MCF 10A (cell line): ENCODE measurements around the gene HIRIP3. TPM values are rescaled to one million over a fixed set of nuclear protein-coding genes. Genes with fewer than 3 reads are reported as not detected.

Source experiments
- BruUV-seq: library from RNA; stranded (reverse); fragments of 400-500 nt; replicated peaks from 2 replicates; lab custom pipeline; 2021; lab: Mats Ljungman, UMichigan
- CTCF ChIA-PET: fragments of 300-600 bp; sonication (Branson Sonifier 250); formaldehyde crosslinking; extraction: SDS; loops from one replicate; lab custom pipeline; 2021; ENCODE audit warnings: antibody characterized with exemption, inconsistent platforms; lab: Yijun Ruan, JAX
- POLR2A ChIA-PET: fragments of 300-600, 350-650 bp; sonication (Branson Sonifier 250); formaldehyde crosslinking; extraction: SDS; loops from one replicate; lab custom pipeline; 2020; ENCODE audit warnings: antibody characterized with exemption, inconsistent platforms; lab: Yijun Ruan, JAX
- DNase-seq: peaks from one replicate; pipeline ENCODE4 v3.0.0-alpha.2; 2018; ENCODE audit not compliant: unreplicated experiment
- H3K27ac Mint-ChIP-seq: one replicate; pipeline ENCODE4 v1.8.0; 2022; ENCODE audit warnings: mild to moderate bottlenecking, low read depth, mixed read lengths; ENCODE audit not compliant: unreplicated experiment
- H3K27me3 Mint-ChIP-seq: one replicate; pipeline ENCODE4 v1.8.0; 2022; ENCODE audit warnings: mixed read lengths; ENCODE audit not compliant: insufficient read depth, unreplicated experiment
- H3K36me3 Mint-ChIP-seq: one replicate; pipeline ENCODE4 v1.8.0; 2022; ENCODE audit warnings: mild to moderate bottlenecking, moderate library complexity, mixed read lengths; ENCODE audit not compliant: insufficient read depth, unreplicated experiment
- H3K4me1 Mint-ChIP-seq: one replicate; pipeline ENCODE4 v1.8.0; 2022; ENCODE audit warnings: mixed read lengths; ENCODE audit not compliant: insufficient read depth, unreplicated experiment
- H3K4me3 Mint-ChIP-seq: one replicate; pipeline ENCODE4 v1.8.0; 2022; ENCODE audit warnings: mild to moderate bottlenecking, moderate library complexity, mixed read lengths; ENCODE audit not compliant: unreplicated experiment
- H3K9me3 Mint-ChIP-seq: one replicate; pipeline ENCODE4 v1.8.0; 2022; ENCODE audit warnings: mixed read lengths; ENCODE audit not compliant: unreplicated experiment
- CTCF ChIP-seq: fragments of 200-600 bp; IDR thresholded peaks from one replicate; pipeline ENCODE4 v1.8.0; 2022; ENCODE audit warnings: antibody characterized with exemption, mild to moderate bottlenecking; ENCODE audit not compliant: unreplicated experiment
- intact Hi-C: fragments of 100-400 bp; cut with micrococcal nuclease; formaldehyde crosslinking; loops from 2 replicates; pipeline ENCODE4 v1.14.1; 2022
- total RNA-seq: library from RNA; stranded (reverse); gene quantifications from 2 replicates; pipeline ENCODE4 v1.2.3, GENCODE V29; 2022

HIRIP3 gene
- total RNA-seq, 1 experiment from 2014 or later: 20.7 TPM

GRCh38 chr16:30011714-30012504, 16.5 kb upstream of the HIRIP3 start:
- DNase-seq: no peak
- ChIA-PET CTCF (interaction anchor here (0.6 kb wide), 1 partner anchor 163 kb away, joined by 4 read pairs; no protein-coding TSS in a partner anchor), POLR2A (no interaction called here)
- Mint-ChIP-seq H3K4me1 (no peaks in the 10 kb centered on the region), H3K9me3 (no peaks in the 10 kb centered on the region), H3K27me3 (peaks cover 27% of the 10 kb centered on the region), H3K27ac (no peak overlapping the region), H3K4me3 (peak overlapping the region; percentile 48), H3K36me3 (peaks cover 6% of the 10 kb centered on the region)
- no TSS peak for BruUV-seq
- intact Hi-C loops: no loop called here
- no peak for TF ChIP-seq CTCF

- intact Hi-C loops: no loop called here
- BruUV-seq: no TSS peak
- Mint-ChIP-seq H3K27me3 (peaks cover 27% of the 10 kb centered on the region), H3K9me3 (no peaks in the 10 kb centered on the region), H3K4me3 (peak within 1 kb of the TSS; percentile 48), H3K27ac (no peak within 1 kb of the TSS), H3K4me1 (no peaks in the 10 kb centered on the region), H3K36me3 (peaks cover 6% of the 10 kb centered on the region)
- no peak for DNase-seq
- POLR2A ChIA-PET: no interaction called here
- TF ChIP-seq CTCF: no peak
- CTCF ChIA-PET: no interaction called here
Observed at GRCh38 chr16:30010844-30011713, 15.7 kb upstream of the HIRIP3 start, which contains the start of gene DOC2A. Gene DOC2A (minus strand): TSS chr16:30011027. CDS start chr16:30010222, 805 bp downstream.

- TF ChIP-seq CTCF: no peak
- ChIA-PET CTCF (no interaction called here), POLR2A (no interaction called here)
- Mint-ChIP-seq H3K4me1 (no peaks in the 10 kb centered on the region), H3K27me3 (peaks cover 27% of the 10 kb centered on the region), H3K36me3 (no peaks in the 10 kb centered on the region), H3K4me3 (no peak overlapping the region), H3K27ac (no peak overlapping the region), H3K9me3 (no peaks in the 10 kb centered on the region)
- BruUV-seq: no TSS peak
- no peak for DNase-seq
- intact Hi-C loops: no loop called here
Observed at GRCh38 chr16:30009990-30010843, 14.8 kb upstream of the HIRIP3 start.
